DND-41 (cell line): ENCODE data around the gene CRYL1.
A peak's percentile ranks its signal among the peaks of the same experiment; 100 is the strongest.

ENCODE experiments used
- ATAC-seq: fragments of 200-7000 bp; cut with Tn5 transposase; 3 replicates; pipeline ENCODE4 v1.9.1; 2021; ENCODE audit warnings: low read depth; ENCODE audit not compliant: insufficient read depth
- DNase-seq: peaks from one replicate; pipeline ENCODE4 v3.0.0-alpha.2; 2020
- H2AFZ ChIP-seq: 2 replicates; pipeline ENCODE4 v1.6.0; 2012; ENCODE audit warnings: low read depth, low read length
- H3K27ac ChIP-seq: 2 replicates; pipeline ENCODE4 v1.5.1; 2012; ENCODE audit warnings: low read length, inconsistent platforms
- H3K27me3 ChIP-seq: fragments of 200-600 bp; sonication (generic); 2 replicates; pipeline ENCODE4 v1.6.0; 2012; ENCODE audit warnings: low read length, mild to moderate bottlenecking, inconsistent platforms; ENCODE audit not compliant: insufficient read depth, poor library complexity
- H3K36me3 ChIP-seq: 2 replicates; pipeline ENCODE4 v1.5.1; 2012; ENCODE audit warnings: low read length, inconsistent platforms; ENCODE audit not compliant: insufficient read depth
- H3K4me1 ChIP-seq: 2 replicates; pipeline ENCODE4 v1.5.1; 2012; ENCODE audit warnings: mild to moderate bottlenecking, low read length; ENCODE audit not compliant: insufficient read depth
- H3K4me2 ChIP-seq: 2 replicates; pipeline ENCODE4 v1.6.0; 2012; ENCODE audit warnings: mild to moderate bottlenecking, moderate library complexity, low read length, inconsistent platforms; ENCODE audit not compliant: insufficient read depth
- H3K4me3 ChIP-seq, 2 experiments: fragments of 200-600 bp in 1 of 2; shearing (Covaris generic) in 1 of 2; 2 replicates each; pipeline ENCODE4 v1.5.1; 2012 to 2016; ENCODE audit warnings: inconsistent platforms in 2 of 2, low read length in 2 of 2, mild to moderate bottlenecking in 2 of 2, low read depth in 1 of 2, moderate library complexity in 1 of 2
- H3K79me2 ChIP-seq: 2 replicates; pipeline ENCODE4 v1.6.0; 2012; ENCODE audit warnings: low read length, inconsistent platforms; ENCODE audit not compliant: insufficient read depth
- H3K9ac ChIP-seq: 2 replicates; pipeline ENCODE4 v1.6.0; 2012; ENCODE audit warnings: low read depth, mild to moderate bottlenecking, inconsistent platforms, low read length, moderate library complexity
- H3K9me3 ChIP-seq: 2 replicates; pipeline ENCODE4 v1.5.1; 2012; ENCODE audit warnings: low read length, moderate library complexity, mild to moderate bottlenecking, inconsistent platforms; ENCODE audit not compliant: insufficient read depth, severe bottlenecking
- H4K20me1 ChIP-seq: 2 replicates; pipeline ENCODE4 v1.6.0; 2012; ENCODE audit warnings: low read length; ENCODE audit not compliant: insufficient read depth
- CTCF ChIP-seq: IDR thresholded peaks from 2 replicates; pipeline ENCODE4 v1.5.1; 2012; ENCODE audit warnings: borderline replicate concordance, low read length, moderate library complexity, mild to moderate bottlenecking; ENCODE audit not compliant: poor library complexity, severe bottlenecking; ENCODE audit errors: extremely low read depth
- EZH2 ChIP-seq: IDR thresholded peaks from 3 replicates; pipeline ENCODE4 v1.6.1; 2012; ENCODE audit warnings: borderline replicate concordance, low read depth, mild to moderate bottlenecking, moderate library complexity, low read length, inconsistent platforms; ENCODE audit not compliant: severe bottlenecking

Gene CRYL1

GRCh38 chr13:20561741-20562140 is 36.1 kb upstream of the CRYL1 start:
- Histone ChIP-seq H3K27me3 (no peaks in the 10 kb centered on the region), H3K9ac (no peak overlapping the region), H2AFZ (no peak overlapping the region), H3K9me3 (peaks cover 8% of the 10 kb centered on the region), H3K4me2 (no peak overlapping the region), H3K36me3 (no peaks in the 10 kb centered on the region), H3K27ac (no peak overlapping the region), H3K4me1 (peaks cover 6% of the 10 kb centered on the region), H3K4me3 (no peak overlapping the region), H4K20me1 (no peaks in the 10 kb centered on the region), H3K79me2 (no peaks in the 10 kb centered on the region)
- no peak for DNase-seq
- TF ChIP-seq CTCF = no peak
- TF ChIP-seq EZH2 = no peak
- no peak for ATAC-seq

DNA sequence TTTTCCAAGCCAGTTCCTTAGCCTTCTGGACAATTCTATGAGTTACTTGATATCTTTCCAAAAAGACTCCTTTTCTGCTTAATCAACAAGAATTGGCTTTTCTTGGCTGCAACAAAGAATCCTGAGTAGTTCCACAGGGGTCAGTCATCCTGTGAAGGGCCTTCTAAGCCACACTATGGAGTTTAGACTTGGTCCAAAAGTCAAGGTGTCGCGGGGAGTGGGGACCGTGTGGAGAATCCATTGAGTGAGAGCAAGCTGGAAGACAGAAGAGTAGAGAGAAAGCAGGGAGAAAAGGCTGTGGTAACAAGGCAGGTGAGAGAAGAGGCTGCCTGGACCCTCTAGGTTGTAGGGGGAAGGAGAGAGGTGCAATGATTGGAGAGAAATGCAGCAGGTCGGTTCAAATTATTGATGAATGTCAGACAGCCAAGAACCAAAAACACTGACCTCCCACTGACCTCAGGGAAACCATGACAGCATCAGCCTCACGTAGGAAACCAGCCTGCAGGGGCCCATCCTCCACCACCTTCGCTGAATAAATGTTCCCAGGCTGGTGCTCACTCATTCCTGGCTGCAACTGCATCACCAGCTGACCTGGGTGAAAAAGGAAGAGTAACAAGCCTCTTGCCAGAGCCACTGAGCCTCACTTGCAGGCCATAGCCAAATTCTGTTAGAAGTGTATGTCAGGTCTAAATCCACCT is 34.2 kb upstream of the CRYL1 start:
- Histone ChIP-seq H2AFZ (no peak overlapping the region), H4K20me1 (no peaks in the 10 kb centered on the region), H3K27me3 (no peaks in the 10 kb centered on the region), H3K36me3 (no peaks in the 10 kb centered on the region), H3K4me3 (no peak overlapping the region), H3K4me1 (no peaks in the 10 kb centered on the region), H3K27ac (no peak overlapping the region), H3K9ac (no peak overlapping the region), H3K9me3 (no peaks in the 10 kb centered on the region), H3K79me2 (no peaks in the 10 kb centered on the region), H3K4me2 (no peak overlapping the region)
- DNase-seq (no peak), ATAC-seq (no peak)
- no peak for TF ChIP-seq EZH2
- no peak for TF ChIP-seq CTCF

DNA sequence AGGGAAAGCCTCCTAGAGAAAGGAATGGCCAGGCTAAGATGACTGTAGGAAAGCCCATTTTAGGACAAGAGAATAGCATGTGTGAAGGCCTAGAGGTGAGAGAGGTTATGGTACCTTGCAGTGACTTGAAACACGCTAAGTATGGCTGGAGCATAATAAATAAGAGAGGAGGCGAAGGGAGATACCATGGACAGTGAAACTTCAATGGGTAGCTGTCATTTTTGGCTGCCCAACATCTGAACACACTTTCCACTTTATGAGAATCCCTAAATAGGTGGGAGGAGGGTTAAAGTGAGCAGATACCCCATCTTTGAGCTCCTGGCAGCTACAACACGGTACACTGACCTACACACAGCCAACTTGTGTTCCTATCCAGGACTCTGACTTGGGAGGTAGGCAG is 33.3 kb upstream of the CRYL1 start:
- Histone ChIP-seq H4K20me1 (no peaks in the 10 kb centered on the region), H3K4me1 (no peaks in the 10 kb centered on the region), H3K4me3 (no peak overlapping the region), H3K9me3 (no peaks in the 10 kb centered on the region), H3K4me2 (no peak overlapping the region), H3K27ac (no peak overlapping the region), H3K36me3 (no peaks in the 10 kb centered on the region), H3K79me2 (no peaks in the 10 kb centered on the region), H3K9ac (no peak overlapping the region), H3K27me3 (no peaks in the 10 kb centered on the region), H2AFZ (0 out of 2 replicates have a peak overlapping the region, but pooled peaks have one; percentile 13)
- ATAC-seq (no peak), DNase-seq (no peak)
- TF ChIP-seq EZH2 (no peak), CTCF (no peak)
